Mesendoderm (in vitro differentiated cells): ENCODE data around the gene KRTAP10-12.
"Not testable (repeated sequence)": the region's sequence is repeated elsewhere in the genome, so short reads cannot be mapped to it uniquely, and the experiment has no call there.

Source experiments
- DNase-seq: peaks from one replicate; pipeline ENCODE4 v3.0.0; 2013
- H2AK5ac ChIP-seq: 2 replicates; pipeline ENCODE4 v1.6.1; 2013; ENCODE audit warnings: low read length, inconsistent platforms
- H2BK120ac ChIP-seq: 2 replicates; pipeline ENCODE4 v1.6.1; 2013; ENCODE audit warnings: low read depth, mild to moderate bottlenecking, low read length, moderate library complexity, mixed read lengths
- H2BK15ac ChIP-seq: replicated peaks from 2 replicates; pipeline ENCODE4 v1.6.1; 2013; ENCODE audit warnings: low read depth, mild to moderate bottlenecking, moderate library complexity
- H2BK5ac ChIP-seq: 2 replicates; pipeline ENCODE4 v1.6.1; 2013; ENCODE audit warnings: low read length, inconsistent platforms
- H3K18ac ChIP-seq: 2 replicates; pipeline ENCODE4 v1.6.1; 2013; ENCODE audit warnings: mild to moderate bottlenecking, low read length, mixed read lengths
- H3K23ac ChIP-seq: one replicate; pipeline ENCODE4 v1.6.1; 2013; ENCODE audit warnings: low read length
- H3K27ac ChIP-seq: 2 replicates; pipeline ENCODE4 v1.5.1; 2013; ENCODE audit warnings: low read depth, mild to moderate bottlenecking, inconsistent platforms, low read length, moderate library complexity
- H3K27me3 ChIP-seq: 2 replicates; pipeline ENCODE4 v1.6.1; 2013; ENCODE audit warnings: low read length, control low read depth, mild to moderate bottlenecking, inconsistent platforms; ENCODE audit not compliant: insufficient read depth, poor library complexity
- H3K36me3 ChIP-seq: 2 replicates; pipeline ENCODE4 v1.6.1; 2013; ENCODE audit warnings: low read length, inconsistent platforms; ENCODE audit not compliant: control insufficient read depth, insufficient read depth
- H3K4ac ChIP-seq: one replicate; pipeline ENCODE4 v1.6.1; 2013; ENCODE audit warnings: low read depth, mild to moderate bottlenecking, low read length, moderate library complexity
- H3K4me1 ChIP-seq: 2 replicates; pipeline ENCODE4 v1.6.1; 2013; ENCODE audit warnings: low read depth, low read length, inconsistent platforms; ENCODE audit not compliant: control insufficient read depth
- H3K4me2 ChIP-seq: 2 replicates; pipeline ENCODE4 v1.6.1; 2013; ENCODE audit warnings: low read length
- H3K4me3 ChIP-seq: 2 replicates; pipeline ENCODE4 v1.5.1; 2013; ENCODE audit warnings: mild to moderate bottlenecking, low read length
- H3K56ac ChIP-seq: one replicate; pipeline ENCODE4 v1.6.1; 2013; ENCODE audit warnings: low read length
- H3K79me1 ChIP-seq: 2 replicates; pipeline ENCODE4 v1.6.1; 2013; ENCODE audit warnings: low read length, inconsistent platforms
- H3K79me2 ChIP-seq: 2 replicates; pipeline ENCODE4 v1.6.1; 2013; ENCODE audit warnings: mild to moderate bottlenecking, low read length; ENCODE audit not compliant: control insufficient read depth, insufficient read depth
- H3K9ac ChIP-seq: 2 replicates; pipeline ENCODE4 v1.6.1; 2013; ENCODE audit warnings: low read length, inconsistent platforms
- H4K5ac ChIP-seq: one replicate; pipeline ENCODE4 v1.6.1; 2013; ENCODE audit warnings: low read length
- H4K8ac ChIP-seq: one replicate; pipeline ENCODE4 v1.6.1; 2013; ENCODE audit warnings: low read depth, mild to moderate bottlenecking, control low read depth, low read length, moderate library complexity
- WGBS: extraction: QIAGEN DNeasy Blood & Tissue Kit; methylation state at CpG from one replicate; pipeline ENCODE4 v1.1.7; 2013; ENCODE audit warnings: low lambda C conversion rate, missing lambda C conversion rate; ENCODE audit not compliant: insufficient coverage; ENCODE audit errors: extremely low coverage; 5-methylcytosine and 5-hydroxymethylcytosine counted together

Gene KRTAP10-12

GRCh38 chr21:44685050-44685449 lies 11.9 kb upstream of the KRTAP10-12 start:
- not testable (repeated sequence) for H3K23ac ChIP-seq, H3K4me3 ChIP-seq, H3K36me3 ChIP-seq, H2BK5ac ChIP-seq, H3K27ac ChIP-seq, H2BK120ac ChIP-seq, H3K79me2 ChIP-seq, DNase-seq, H3K56ac ChIP-seq, H2AK5ac ChIP-seq, H3K79me1 ChIP-seq, H4K8ac ChIP-seq, H3K27me3 ChIP-seq, H4K5ac ChIP-seq, H3K4me2 ChIP-seq, H3K4me1 ChIP-seq, H3K18ac ChIP-seq, H2BK15ac ChIP-seq, H3K4ac ChIP-seq, H3K9ac ChIP-seq
- no CpG with 5 or more reads among the region's 6 CpGs for WGBS

DNA sequence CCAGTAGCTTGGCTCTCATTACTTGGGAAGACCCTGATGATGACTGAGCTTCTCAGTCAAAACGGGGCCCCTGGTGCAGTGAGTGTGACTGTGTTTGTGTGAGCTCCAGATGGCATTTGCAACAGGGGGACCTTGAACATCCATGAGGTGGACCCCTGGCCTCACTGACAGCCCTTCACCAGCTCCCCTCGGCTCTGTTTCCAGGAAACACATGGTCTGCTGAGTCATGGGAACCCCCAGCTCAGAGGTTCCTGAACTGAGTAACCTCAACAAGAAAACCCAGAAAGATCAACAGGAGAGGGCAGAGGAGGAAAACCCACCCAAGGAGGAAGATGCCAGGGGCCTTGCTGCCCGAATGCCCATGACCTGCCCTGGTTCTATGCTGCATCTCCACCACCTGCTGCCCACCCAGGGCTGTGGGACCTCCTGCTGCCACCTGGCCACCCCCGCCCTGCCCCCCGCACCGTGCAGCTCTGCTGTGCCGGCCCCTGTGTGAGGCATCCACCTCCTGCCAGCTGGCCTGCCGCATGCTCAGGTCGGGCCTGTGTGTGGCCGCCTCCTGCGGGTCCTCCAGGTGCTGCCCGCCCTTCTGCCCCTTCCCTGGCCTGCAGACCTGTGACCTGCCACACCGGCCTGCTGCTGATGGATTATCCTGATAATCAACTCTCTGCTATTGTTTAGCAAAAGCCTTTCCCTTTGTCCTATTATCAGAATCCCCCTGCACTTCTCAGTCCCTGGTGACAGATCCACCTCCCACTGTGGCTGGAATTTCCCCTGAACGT lies 10.8 kb upstream of the KRTAP10-12 start:
- peak; percentile 84 for DNase-seq
- H3K79me1 ChIP-seq = no peaks in the 10 kb centered on the region
- H3K4me3 ChIP-seq = no peak overlapping the region
- H4K8ac ChIP-seq = no peak overlapping the region
- H2BK120ac ChIP-seq = no peak overlapping the region
- no peak overlapping the region for H3K27ac ChIP-seq
- WGBS = no CpG with 5 or more reads among the region's 14 CpGs
- no peak overlapping the region for H2BK5ac ChIP-seq
- H2BK15ac ChIP-seq = no peak overlapping the region
- no peaks in the 10 kb centered on the region for H3K79me2 ChIP-seq
- H2AK5ac ChIP-seq = no peak overlapping the region
- H3K4me2 ChIP-seq = no peak overlapping the region
- no peaks in the 10 kb centered on the region for H3K36me3 ChIP-seq
- H3K4me1 ChIP-seq = peaks cover 5% of the 10 kb centered on the region
- H3K23ac ChIP-seq = no peak overlapping the region
- H3K18ac ChIP-seq = no peak overlapping the region
- H4K5ac ChIP-seq = no peak overlapping the region
- H3K4ac ChIP-seq = peak overlapping the region; percentile 39
- H3K9ac ChIP-seq = no peak overlapping the region
- no peaks in the 10 kb centered on the region for H3K27me3 ChIP-seq
- H3K56ac ChIP-seq = no peak overlapping the region

DNA sequence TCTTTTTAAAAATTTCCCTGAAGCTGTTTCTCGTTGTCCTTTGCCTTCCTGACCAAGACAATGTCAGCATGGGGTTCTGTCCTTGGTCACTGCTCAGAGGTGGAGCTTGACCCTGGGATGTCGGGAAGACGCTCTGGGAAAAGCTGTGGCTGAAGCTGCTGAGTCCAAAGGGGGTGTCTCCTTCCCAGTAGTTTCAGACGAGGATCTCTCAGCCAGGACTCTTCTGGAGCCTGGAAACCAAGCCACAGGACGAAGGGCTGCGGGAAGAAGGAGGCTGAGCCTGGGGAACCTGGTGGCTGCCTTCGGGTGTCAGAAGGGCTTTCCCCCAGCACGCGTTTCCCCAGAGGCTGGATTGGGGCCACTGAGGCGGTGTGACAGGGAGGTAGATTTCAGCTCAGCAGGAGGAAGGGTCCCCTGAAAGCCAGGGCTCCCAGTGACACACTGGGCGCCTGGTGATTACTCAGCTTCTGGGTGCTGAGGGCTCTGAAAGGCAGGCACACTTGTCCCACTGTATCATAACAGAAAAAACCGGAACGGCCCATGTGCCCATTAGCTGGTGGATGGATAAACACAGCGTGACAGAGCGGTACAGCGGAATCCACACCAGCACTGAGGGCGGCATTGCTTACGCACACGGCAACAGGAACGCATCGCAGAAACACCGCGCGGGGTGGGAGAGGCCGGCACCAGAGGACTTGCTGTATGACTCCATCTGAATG lies 10.0 kb upstream of the KRTAP10-12 start:
- Histone ChIP-seq H3K27me3 (no peaks in the 10 kb centered on the region), H3K4me3 (no peak overlapping the region), H3K9ac (peak overlapping the region; percentile 20), H4K5ac (no peak overlapping the region), H3K79me1 (no peaks in the 10 kb centered on the region), H3K4me1 (peaks cover 5% of the 10 kb centered on the region), H3K36me3 (no peaks in the 10 kb centered on the region), H3K23ac (no peak overlapping the region), H3K4me2 (no peak overlapping the region), H3K27ac (peak overlapping the region; percentile 36), H2AK5ac (no peak overlapping the region), H2BK5ac (peak overlapping the region; percentile 85), H2BK120ac (peak overlapping the region; percentile 83), H2BK15ac (no peak overlapping the region), H3K4ac (peak overlapping the region; percentile 46), H3K18ac (peak overlapping the region; percentile 65), H3K79me2 (no peaks in the 10 kb centered on the region), H3K56ac (peak overlapping the region; percentile 74), H4K8ac (no peak overlapping the region)
- no CpG with 5 or more reads among the region's 25 CpGs for WGBS
- no peak for DNase-seq

- H2BK120ac ChIP-seq = no peak overlapping the region
- no peak overlapping the region for H4K5ac ChIP-seq
- H4K8ac ChIP-seq = no peak overlapping the region
- H3K36me3 ChIP-seq = no peaks in the 10 kb centered on the region
- no peak for DNase-seq
- no peak overlapping the region for H3K4me2 ChIP-seq
- no peak overlapping the region for H3K56ac ChIP-seq
- H3K27me3 ChIP-seq = no peaks in the 10 kb centered on the region
- no peak overlapping the region for H2BK5ac ChIP-seq
- H3K4me3 ChIP-seq = no peak overlapping the region
- peak overlapping the region; percentile 65 for H3K18ac ChIP-seq
- WGBS = no CpG with 5 or more reads among the region's 11 CpGs
- no peaks in the 10 kb centered on the region for H3K79me1 ChIP-seq
- H2BK15ac ChIP-seq = no peak overlapping the region
- peaks cover 5% of the 10 kb centered on the region for H3K4me1 ChIP-seq
- no peak overlapping the region for H3K9ac ChIP-seq
- no peaks in the 10 kb centered on the region for H3K79me2 ChIP-seq
- H3K27ac ChIP-seq = no peak overlapping the region
- no peak overlapping the region for H3K23ac ChIP-seq
- no peak overlapping the region for H3K4ac ChIP-seq
- H2AK5ac ChIP-seq = no peak overlapping the region
Observed at GRCh38 chr21:44687671-44688070, 9.3 kb upstream of the KRTAP10-12 start.

GRCh38 chr21:44689740-44690139 lies 7.2 kb upstream of the KRTAP10-12 start:
- H3K27me3 ChIP-seq, H3K4me2 ChIP-seq, H3K56ac ChIP-seq, H3K4ac ChIP-seq, H2BK120ac ChIP-seq, H3K79me1 ChIP-seq, H3K79me2 ChIP-seq, H3K27ac ChIP-seq, H2AK5ac ChIP-seq, H4K8ac ChIP-seq, H2BK15ac ChIP-seq, H3K4me1 ChIP-seq, H3K9ac ChIP-seq, H3K23ac ChIP-seq, H3K4me3 ChIP-seq, DNase-seq, H3K18ac ChIP-seq, H2BK5ac ChIP-seq, H3K36me3 ChIP-seq, H4K5ac ChIP-seq: not testable (repeated sequence)
- WGBS = no CpG with 5 or more reads among the region's 3 CpGs
